22Rv1 (cell line): ENCODE measurements around the gene PCBP4.

Experiments
- CTCF ChIP-seq: fragments of 450-650 bp; IDR thresholded peaks from 2 replicates; pipeline ENCODE4 v1.5.1; 2017; ENCODE audit warnings: mild to moderate bottlenecking
- ZFX ChIP-seq: fragments of 450-650 bp; IDR thresholded peaks from 2 replicates; pipeline ENCODE4 v1.6.1; 2017; ENCODE audit warnings: antibody characterized with exemption, borderline replicate concordance

DNA sequence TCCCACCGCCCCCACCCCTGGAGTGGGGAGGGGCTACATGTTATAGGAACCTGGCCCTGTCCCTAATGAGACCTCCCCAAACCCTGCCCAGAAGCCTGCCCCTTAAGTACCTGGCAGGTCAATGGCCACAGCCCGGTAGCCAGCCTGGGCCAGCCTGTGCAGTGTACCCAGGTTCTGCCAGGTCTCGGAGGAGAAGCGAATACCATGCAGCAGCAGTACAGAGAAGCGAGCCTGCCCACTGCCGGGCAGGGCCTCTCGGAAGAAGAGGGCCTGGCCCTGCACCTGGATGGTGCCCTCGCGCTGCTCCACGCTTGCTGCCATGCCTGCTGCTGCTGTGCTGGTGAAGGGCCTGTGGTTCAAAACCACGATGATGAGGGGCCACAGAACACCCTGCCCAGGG lies 4.1 kb upstream of the PCBP4 start:
- no peak for TF ChIP-seq CTCF
- no peak for TF ChIP-seq ZFX
